Measurements from ENCODE around the gene TGFBR2.

- TF ChIP-seq, protein P1, sequence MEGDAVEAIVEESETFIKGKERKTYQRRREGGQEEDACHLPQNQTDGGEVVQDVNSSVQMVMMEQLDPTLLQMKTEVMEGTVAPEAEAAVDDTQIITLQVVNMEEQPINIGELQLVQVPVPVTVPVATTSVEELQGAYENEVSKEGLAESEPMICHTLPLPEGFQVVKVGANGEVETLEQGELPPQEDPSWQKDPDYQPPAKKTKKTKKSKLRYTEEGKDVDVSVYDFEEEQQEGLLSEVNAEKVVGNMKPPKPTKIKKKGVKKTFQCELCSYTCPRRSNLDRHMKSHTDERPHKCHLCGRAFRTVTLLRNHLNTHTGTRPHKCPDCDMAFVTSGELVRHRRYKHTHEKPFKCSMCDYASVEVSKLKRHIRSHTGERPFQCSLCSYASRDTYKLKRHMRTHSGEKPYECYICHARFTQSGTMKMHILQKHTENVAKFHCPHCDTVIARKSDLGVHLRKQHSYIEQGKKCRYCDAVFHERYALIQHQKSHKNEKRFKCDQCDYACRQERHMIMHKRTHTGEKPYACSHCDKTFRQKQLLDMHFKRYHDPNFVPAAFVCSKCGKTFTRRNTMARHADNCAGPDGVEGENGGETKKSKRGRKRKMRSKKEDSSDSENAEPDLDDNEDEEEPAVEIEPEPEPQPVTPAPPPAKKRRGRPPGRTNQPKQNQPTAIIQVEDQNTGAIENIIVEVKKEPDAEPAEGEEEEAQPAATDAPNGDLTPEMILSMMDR (conservative IDR thresholded peaks at IDR 0.05 in 1 of 2, IDR thresholded peaks at IDR 0.05 in 1 of 2; ENCODE audit: extremely low read depth in 1 of 2, insufficient read depth in 1 of 2, low read depth in 1 of 2, low read length in 2 of 2), result no peak
- no peak for TF ChIP-seq EZH2 (IDR thresholded peaks at IDR 0.05; ENCODE audit: borderline replicate concordance, low read length)
Measured at GRCh38 chr3:30695302-30696061, 89.1 kb downstream of the TGFBR2 start.
